Measurements from ENCODE around the gene LGR5.

LGR5 gene

GRCh38 chr12:71439613-71440344 is at the start of gene LGR5:
LGR5 (plus strand) TSS chr12:71439798; CDS start chr12:71440081, 283 bp downstream.
- H3K4me3 ChIP-seq (replicated peaks in 1 of 2; ENCODE audit: low read depth in 2 of 2, low read length in 2 of 2) = peak within 1 kb of the TSS; percentile 40 to 42
- no peak for TF ChIP-seq CTCF (IDR thresholded peaks at IDR 0.05; ENCODE audit: low read depth, low read length)
- peak; percentile 23 to 25 for DNase-seq (ENCODE audit: low read depth in 2 of 2)

- TF ChIP-seq CTCF (IDR thresholded peaks at IDR 0.05; ENCODE audit: low read depth, low read length) = peak; percentile 82
- peak; percentile 88 for DNase-seq (ENCODE audit: low read depth in 2 of 2)
- no peak overlapping the region for H3K4me3 ChIP-seq (replicated peaks in 1 of 2; ENCODE audit: low read depth in 2 of 2, low read length in 2 of 2)
Observed at GRCh38 chr12:71392521-71393145, 47.0 kb upstream of the LGR5 start.

- no peak for DNase-seq (ENCODE audit: low read depth in 2 of 2)
- no peak for TF ChIP-seq CTCF (IDR thresholded peaks at IDR 0.05; ENCODE audit: low read depth, low read length)
- no peak overlapping the region for H3K4me3 ChIP-seq (replicated peaks in 1 of 2; ENCODE audit: low read depth in 2 of 2, low read length in 2 of 2)
Observed at GRCh38 chr12:71393625-71394024, 46.0 kb upstream of the LGR5 start.

DNA sequence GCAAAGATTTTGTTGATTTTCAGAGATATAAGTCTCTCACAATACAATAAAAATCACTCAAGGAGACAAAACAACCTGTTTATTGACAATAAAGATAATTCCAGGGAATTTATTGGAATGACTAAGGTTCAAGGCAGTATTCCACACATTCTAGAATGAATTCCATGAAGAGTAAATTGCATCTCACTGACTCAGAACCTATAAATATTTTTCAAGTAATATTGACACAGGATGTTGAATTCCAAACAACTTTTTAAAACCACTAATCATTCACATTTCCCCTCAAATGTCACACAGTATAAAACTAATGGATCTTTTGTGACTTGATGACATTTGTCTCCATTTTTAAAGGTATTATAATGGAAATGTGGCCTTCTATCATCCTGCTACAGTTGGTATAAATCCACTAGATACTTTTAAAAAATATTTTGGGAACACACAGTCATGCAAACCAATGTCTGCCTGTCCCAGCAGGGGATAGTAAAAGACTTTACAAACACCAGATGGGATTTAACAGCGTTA is 42.1 kb upstream of the LGR5 start:
- peak in 1 of 2 donors; percentile 8 for DNase-seq (ENCODE audit: low read depth in 2 of 2)
- TF ChIP-seq CTCF (IDR thresholded peaks at IDR 0.05; ENCODE audit: low read depth, low read length) = no peak
- no peak overlapping the region for H3K4me3 ChIP-seq (replicated peaks in 1 of 2; ENCODE audit: low read depth in 2 of 2, low read length in 2 of 2)

GRCh38 chr12:71399197-71399596 is 40.4 kb upstream of the LGR5 start:
- DNase-seq (ENCODE audit: low read depth in 2 of 2) = peak in 1 of 2 donors; percentile 1
- H3K4me3 ChIP-seq (replicated peaks in 1 of 2; ENCODE audit: low read depth in 2 of 2, low read length in 2 of 2) = no peak overlapping the region
- TF ChIP-seq CTCF (IDR thresholded peaks at IDR 0.05; ENCODE audit: low read depth, low read length) = no peak

DNA sequence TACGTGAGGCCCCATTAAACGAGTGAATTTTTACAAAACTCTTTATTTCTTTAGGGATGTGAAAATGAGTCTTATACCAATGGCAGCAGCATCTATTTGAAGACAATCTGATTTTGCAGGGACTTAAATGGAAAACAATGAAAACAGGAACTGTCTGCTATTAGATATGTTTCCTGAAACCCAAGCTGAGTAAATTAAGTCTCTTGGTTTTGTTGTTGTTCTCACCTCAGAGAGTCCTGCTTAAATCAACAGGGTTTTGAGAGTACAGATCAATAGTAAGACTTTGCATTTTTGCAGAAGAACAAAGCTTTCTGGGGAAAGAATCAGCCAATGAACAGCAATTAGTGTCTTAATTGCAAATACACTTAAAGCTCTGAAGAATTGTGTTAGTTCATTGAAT is 39.1 kb upstream of the LGR5 start:
- no peak for TF ChIP-seq CTCF (IDR thresholded peaks at IDR 0.05; ENCODE audit: low read depth, low read length)
- no peak for DNase-seq (ENCODE audit: low read depth in 2 of 2)

More for the DNA sequence above, 39.1 kb upstream of the LGR5 start:
- no peak overlapping the region for H3K4me3 ChIP-seq (replicated peaks in 1 of 2; ENCODE audit: low read depth in 2 of 2, low read length in 2 of 2)

Measured in cardiac fibroblast (primary cell).